ENCODE data around the gene SEMA5B. TPM values are rescaled to one million over a fixed set of nuclear protein-coding genes. Genes with fewer than 3 reads are reported as not detected.

Gene SEMA5B
- total and polyA plus RNA-seq, 7 experiments from 2014 or later = 0.19 to 0.51 (median 0.24) TPM; not detected in 4

- Mint-ChIP-seq H3K27ac (no peak overlapping the region), H3K4me3 (no peak overlapping the region), H3K36me3 (no peaks in the 10 kb centered on the region), H3K27me3 (peaks cover 0 to 10% (median 0%) of the 10 kb centered on the region in 5 donors), H3K4me1 (no peaks in the 10 kb centered on the region), H3K9me3 (no peaks in the 10 kb centered on the region)
- Histone ChIP-seq H3K36me3 (ENCODE audit: control insufficient read depth in 2 of 3, insufficient read depth in 3 of 3, low read length in 3 of 3) (no peaks in the 10 kb centered on the region), H3K27ac (ENCODE audit: low read depth, low read length) (no peak overlapping the region), H3K27me3 (ENCODE audit: control insufficient read depth in 2 of 2, insufficient read depth in 2 of 2, low read length in 2 of 2) (no peaks in the 10 kb centered on the region), H3K9me3 (ENCODE audit: control insufficient read depth in 2 of 3, low read length in 3 of 3) (no peaks in the 10 kb centered on the region), H3K4me1 (ENCODE audit: control insufficient read depth in 2 of 2, insufficient read depth in 2 of 2, low read length in 2 of 2) (peaks cover 0 to 6% of the 10 kb centered on the region in 2 donors), H3K4me3 (ENCODE audit: low read length) (no peak overlapping the region)
- POLR2A ChIA-PET = no interaction called here
- intact Hi-C loops (cut with micrococcal nuclease) = loop anchor here in 1 of 2 donors (10.0 kb wide), 1 partner anchor 191 kb away; no protein-coding TSS in a partner anchor
- DNase-seq = no peak
- no peak for ATAC-seq
- CTCF ChIA-PET = no interaction called here
Observed at GRCh38 chr3:122946185-122946584, 81.4 kb downstream of the SEMA5B start.

- Histone ChIP-seq H3K27me3 (ENCODE audit: control insufficient read depth in 2 of 2, insufficient read depth in 2 of 2, low read length in 2 of 2) (no peaks in the 10 kb centered on the region), H3K4me1 (ENCODE audit: control insufficient read depth in 2 of 2, insufficient read depth in 2 of 2, low read length in 2 of 2) (peaks cover 0 to 13% of the 10 kb centered on the region in 2 donors), H3K36me3 (ENCODE audit: control insufficient read depth in 2 of 3, insufficient read depth in 3 of 3, low read length in 3 of 3) (no peaks in the 10 kb centered on the region), H3K9me3 (ENCODE audit: control insufficient read depth in 2 of 3, low read length in 3 of 3) (no peaks in the 10 kb centered on the region), H3K27ac (ENCODE audit: low read depth, low read length) (no peak overlapping the region), H3K4me3 (ENCODE audit: low read length) (no peak overlapping the region)
- DNase-seq (no peak), ATAC-seq (no peak)
- CTCF ChIA-PET = no interaction called here
- intact Hi-C loops (cut with micrococcal nuclease) = loop anchor here in 1 of 2 donors (10.0 kb wide), 1 partner anchor 190 kb away; no protein-coding TSS in a partner anchor
- no peaks in the 10 kb centered on the region for H3K36me3 Mint-ChIP-seq
- POLR2A ChIA-PET = no interaction called here
- no peak overlapping the region for H3K27ac Mint-ChIP-seq
- peaks cover 0 to 3% (median 0%) of the 10 kb centered on the region in 7 donors for H3K4me1 Mint-ChIP-seq
- no peak overlapping the region for H3K4me3 Mint-ChIP-seq
- H3K9me3 Mint-ChIP-seq = no peaks in the 10 kb centered on the region
- peaks cover 0 to 13% (median 0%) of the 10 kb centered on the region in 5 donors for H3K27me3 Mint-ChIP-seq
Observed at GRCh38 chr3:122945230-122945629, 82.3 kb downstream of the SEMA5B start.

GRCh38 chr3:122944671-122945161, 82.8 kb downstream of the SEMA5B start:
- CTCF ChIA-PET = no interaction called here
- ATAC-seq = no peak
- no peak for DNase-seq
- H3K4me1 ChIP-seq (ENCODE audit: control insufficient read depth in 2 of 2, insufficient read depth in 2 of 2, low read length in 2 of 2) = peaks cover 0 to 13% of the 10 kb centered on the region in 2 donors
- POLR2A ChIA-PET = no interaction called here
- H3K27me3 ChIP-seq (ENCODE audit: control insufficient read depth in 2 of 2, insufficient read depth in 2 of 2, low read length in 2 of 2) = no peaks in the 10 kb centered on the region
- H3K4me3 Mint-ChIP-seq = no peak overlapping the region
- H3K27me3 Mint-ChIP-seq = peaks cover 0 to 13% (median 5%) of the 10 kb centered on the region in 5 donors
- peaks cover 0 to 3% (median 0%) of the 10 kb centered on the region in 7 donors for H3K4me1 Mint-ChIP-seq
- H3K27ac Mint-ChIP-seq = no peak overlapping the region
- no peaks in the 10 kb centered on the region for H3K9me3 Mint-ChIP-seq
- H3K36me3 ChIP-seq (ENCODE audit: control insufficient read depth in 2 of 3, insufficient read depth in 3 of 3, low read length in 3 of 3) = no peaks in the 10 kb centered on the region
- H3K9me3 ChIP-seq (ENCODE audit: control insufficient read depth in 2 of 3, low read length in 3 of 3) = no peaks in the 10 kb centered on the region
- H3K4me3 ChIP-seq (ENCODE audit: low read length) = no peak overlapping the region
- H3K27ac ChIP-seq (ENCODE audit: low read depth, low read length) = no peak overlapping the region
- no peaks in the 10 kb centered on the region for H3K36me3 Mint-ChIP-seq
- intact Hi-C loops (cut with micrococcal nuclease) = loop anchor here (5.0 to 10.0 kb wide), 2 partner anchors 190 to 192 kb away; no protein-coding TSS in a partner anchor

GRCh38 chr3:122943828-122944190, 83.8 kb downstream of the SEMA5B start:
- H3K36me3 ChIP-seq (ENCODE audit: control insufficient read depth in 2 of 3, insufficient read depth in 3 of 3, low read length in 3 of 3) = no peaks in the 10 kb centered on the region
- Mint-ChIP-seq H3K27me3 (peaks cover 0 to 13% (median 6%) of the 10 kb centered on the region in 5 donors), H3K9me3 (no peaks in the 10 kb centered on the region), H3K27ac (no peak overlapping the region), H3K36me3 (no peaks in the 10 kb centered on the region), H3K4me3 (no peak overlapping the region), H3K4me1 (peaks cover 0 to 3% (median 0%) of the 10 kb centered on the region in 7 donors)
- ATAC-seq (no peak), DNase-seq (no peak)
- intact Hi-C loops (cut with micrococcal nuclease) = loop anchor here (2.0 to 10.0 kb wide), 4 partner anchors 85 to 315 kb away; no protein-coding TSS in a partner anchor
- H3K4me3 ChIP-seq (ENCODE audit: low read length) = no peak overlapping the region
- no peaks in the 10 kb centered on the region for H3K27me3 ChIP-seq (ENCODE audit: control insufficient read depth in 2 of 2, insufficient read depth in 2 of 2, low read length in 2 of 2)
- ChIA-PET CTCF (no interaction called here), POLR2A (no interaction called here)
- no peak overlapping the region for H3K27ac ChIP-seq (ENCODE audit: low read depth, low read length)
- peaks cover 0 to 13% of the 10 kb centered on the region in 2 donors for H3K4me1 ChIP-seq (ENCODE audit: control insufficient read depth in 2 of 2, insufficient read depth in 2 of 2, low read length in 2 of 2)
- no peaks in the 10 kb centered on the region for H3K9me3 ChIP-seq (ENCODE audit: control insufficient read depth in 2 of 3, low read length in 3 of 3)

DNA sequence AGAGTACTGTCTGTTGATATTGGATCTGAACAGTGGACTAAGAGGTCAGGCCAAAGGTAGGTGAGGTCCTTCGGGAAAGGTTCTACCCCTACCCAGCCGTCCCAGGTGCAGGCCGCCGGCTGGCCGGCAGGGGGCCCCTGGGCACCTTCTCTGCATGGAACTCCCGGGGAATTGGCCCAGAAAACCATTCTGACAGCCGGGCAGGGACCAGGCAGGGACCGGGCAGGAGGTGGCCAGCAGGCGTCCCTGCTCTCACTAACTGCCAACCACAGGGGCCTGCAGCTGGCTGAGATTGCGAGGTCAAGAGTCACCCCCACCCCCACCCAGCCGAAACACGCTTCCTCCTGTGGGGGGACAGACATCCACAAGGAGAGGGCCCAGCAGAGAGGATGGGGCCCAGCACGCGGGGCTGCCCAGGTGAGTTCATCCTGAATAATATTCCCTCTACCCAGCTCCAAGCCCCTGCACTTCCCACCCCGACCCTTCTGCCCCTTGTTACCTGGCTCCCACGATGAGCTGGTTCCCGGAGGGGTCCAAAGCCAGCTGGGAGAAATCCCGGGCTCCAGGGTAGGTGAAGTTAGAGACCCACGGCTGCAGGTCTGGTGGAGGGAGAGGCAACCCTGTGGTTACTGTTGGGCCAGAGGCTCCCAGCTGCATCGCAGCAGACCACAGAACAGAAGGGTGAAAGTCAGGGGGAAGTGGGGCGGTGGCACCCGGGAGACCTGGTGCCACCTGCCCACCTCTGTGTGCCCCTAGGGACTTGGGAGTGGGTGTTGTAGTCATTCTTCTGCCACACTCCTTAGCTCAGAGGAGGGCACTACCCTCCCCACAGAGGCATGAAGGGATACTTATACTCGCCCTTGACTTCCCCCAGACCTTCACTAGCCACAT, 84.4 kb downstream of the SEMA5B start:
- peaks cover 0 to 3% (median 0%) of the 10 kb centered on the region in 7 donors for H3K4me1 Mint-ChIP-seq
- Histone ChIP-seq H3K27ac (ENCODE audit: low read depth, low read length) (no peak overlapping the region), H3K27me3 (ENCODE audit: control insufficient read depth in 2 of 2, insufficient read depth in 2 of 2, low read length in 2 of 2) (no peaks in the 10 kb centered on the region), H3K36me3 (ENCODE audit: control insufficient read depth in 2 of 3, insufficient read depth in 3 of 3, low read length in 3 of 3) (no peaks in the 10 kb centered on the region), H3K4me3 (ENCODE audit: low read length) (no peak overlapping the region), H3K9me3 (ENCODE audit: control insufficient read depth in 2 of 3, low read length in 3 of 3) (no peaks in the 10 kb centered on the region), H3K4me1 (ENCODE audit: control insufficient read depth in 2 of 2, insufficient read depth in 2 of 2, low read length in 2 of 2) (peaks cover 0 to 13% of the 10 kb centered on the region in 2 donors)
- intact Hi-C loops (cut with micrococcal nuclease) = loop anchor here (2.0 to 10.0 kb wide), 4 partner anchors 86 to 316 kb away; no protein-coding TSS in a partner anchor
- peak overlapping the region in 1 of 10 donors; percentile 39 for H3K4me3 Mint-ChIP-seq
- H3K9me3 Mint-ChIP-seq = no peaks in the 10 kb centered on the region
- POLR2A ChIA-PET = no interaction called here
- CTCF ChIA-PET = no interaction called here
- H3K36me3 Mint-ChIP-seq = no peaks in the 10 kb centered on the region
- peaks cover 0 to 13% (median 6%) of the 10 kb centered on the region in 5 donors for H3K27me3 Mint-ChIP-seq
- no peak overlapping the region for H3K27ac Mint-ChIP-seq
- ATAC-seq = peak; percentile 21
- peak in 1 of 9 donors; percentile 57 for DNase-seq

GRCh38 chr3:122942239-122942638, 85.3 kb downstream of the SEMA5B start:
- peaks cover 0 to 13% of the 10 kb centered on the region in 2 donors for H3K4me1 ChIP-seq (ENCODE audit: control insufficient read depth in 2 of 2, insufficient read depth in 2 of 2, low read length in 2 of 2)
- Mint-ChIP-seq H3K27ac (no peak overlapping the region), H3K36me3 (no peaks in the 10 kb centered on the region), H3K9me3 (no peaks in the 10 kb centered on the region), H3K4me1 (peaks cover 0 to 6% (median 0%) of the 10 kb centered on the region in 7 donors), H3K4me3 (no peak overlapping the region), H3K27me3 (peaks cover 0 to 13% (median 6%) of the 10 kb centered on the region in 5 donors)
- intact Hi-C loops (cut with micrococcal nuclease) = loop anchor here (2.0 to 10.0 kb wide), 4 partner anchors 87 to 317 kb away; no protein-coding TSS in a partner anchor
- H3K36me3 ChIP-seq (ENCODE audit: control insufficient read depth in 2 of 3, insufficient read depth in 3 of 3, low read length in 3 of 3) = no peaks in the 10 kb centered on the region
- ChIA-PET CTCF (no interaction called here), POLR2A (no interaction called here)
- H3K27ac ChIP-seq (ENCODE audit: low read depth, low read length) = no peak overlapping the region
- no peak overlapping the region for H3K4me3 ChIP-seq (ENCODE audit: low read length)
- ATAC-seq = no peak
- H3K27me3 ChIP-seq (ENCODE audit: control insufficient read depth in 2 of 2, insufficient read depth in 2 of 2, low read length in 2 of 2) = no peaks in the 10 kb centered on the region
- no peaks in the 10 kb centered on the region for H3K9me3 ChIP-seq (ENCODE audit: control insufficient read depth in 2 of 3, low read length in 3 of 3)
- no peak for DNase-seq

Data from naive thymus-derived CD4-positive, alpha-beta T cell (primary cell).